ENCODE measurements around the gene PRELP. TPM values are rescaled to one million over a fixed set of nuclear protein-coding genes. Genes with fewer than 3 reads are reported as not detected.

PRELP gene
- total and polyA plus RNA-seq, 9 donors, result 40.9 to 185 (median 97.8) TPM

DNA sequence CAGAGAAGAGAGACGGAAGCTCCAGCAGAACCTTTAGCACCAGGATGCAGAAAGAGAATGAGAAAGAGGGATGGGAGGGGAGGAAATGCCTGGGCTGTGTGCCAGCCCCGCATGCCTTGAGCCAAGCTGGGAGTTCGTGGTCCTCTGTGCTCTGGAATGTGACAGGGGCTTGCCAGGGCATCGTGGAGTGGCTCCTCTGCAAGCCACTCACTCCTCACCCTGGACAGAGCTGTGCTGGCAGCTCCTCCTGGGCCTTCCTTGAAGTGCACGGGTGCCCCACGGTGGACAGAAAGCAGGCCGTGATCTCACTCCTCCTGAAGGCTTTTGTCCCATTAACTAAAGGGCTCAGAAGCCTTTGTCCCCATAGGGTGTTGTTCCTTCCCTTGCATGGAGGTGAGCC, 34.8 kb upstream of the PRELP start:
- 6 to 11% (median 11%) methylated on average over 7 of the region's 7 CpGs for WGBS, 3 donors
- intact Hi-C loops (cut with DNase I), result loop anchor here in 3 of 4 donors (5.0 to 10.0 kb wide), 5 partner anchors 37 to 166 kb away; partner anchors contain the start of gene PRELP (in 2 of the 3)
- peaks cover 12% of the 10 kb centered on the region for H3K4me1 ChIP-seq (ENCODE audit: insufficient read depth)
- TF ChIP-seq CTCF (IDR thresholded peaks at IDR 0.05), result peak; percentile 52 to 77 (median 74)
- TF ChIP-seq EP300 (IDR thresholded peaks at IDR 0.05), result no peak
- no peak for TF ChIP-seq POLR2A (IDR thresholded peaks at IDR 0.05)
- H3K27ac ChIP-seq, result peak overlapping the region; percentile 72 to 81
- H3K36me3 ChIP-seq, result no peaks in the 10 kb centered on the region
- peak; percentile 77 to 86 (median 85) for DNase-seq
- no peaks in the 10 kb centered on the region for H3K27me3 ChIP-seq
- no peak overlapping the region for H3K4me3 ChIP-seq
- H3K9me3 ChIP-seq, result no peaks in the 10 kb centered on the region

GRCh38 chr1:203441766-203442165, 33.8 kb upstream of the PRELP start:
- 69 to 79% (median 76%) methylated on average over 9 of the region's 9 CpGs for WGBS, 3 donors
- DNase-seq, result no peak
- intact Hi-C loops (cut with DNase I), result loop anchor here in 3 of 4 donors (5.0 to 10.0 kb wide), 5 partner anchors 36 to 167 kb away; partner anchors contain the start of gene PRELP (in 2 of the 3)
- Histone ChIP-seq H3K4me3 (no peak overlapping the region), H3K36me3 (no peaks in the 10 kb centered on the region), H3K9me3 (no peaks in the 10 kb centered on the region), H3K4me1 (ENCODE audit: insufficient read depth) (peaks cover 12% of the 10 kb centered on the region), H3K27me3 (no peaks in the 10 kb centered on the region), H3K27ac (peak overlapping the region; percentile 72 to 81)
- TF ChIP-seq CTCF (IDR thresholded peaks at IDR 0.05) (no peak), EP300 (IDR thresholded peaks at IDR 0.05) (no peak), POLR2A (IDR thresholded peaks at IDR 0.05) (no peak)

DNA sequence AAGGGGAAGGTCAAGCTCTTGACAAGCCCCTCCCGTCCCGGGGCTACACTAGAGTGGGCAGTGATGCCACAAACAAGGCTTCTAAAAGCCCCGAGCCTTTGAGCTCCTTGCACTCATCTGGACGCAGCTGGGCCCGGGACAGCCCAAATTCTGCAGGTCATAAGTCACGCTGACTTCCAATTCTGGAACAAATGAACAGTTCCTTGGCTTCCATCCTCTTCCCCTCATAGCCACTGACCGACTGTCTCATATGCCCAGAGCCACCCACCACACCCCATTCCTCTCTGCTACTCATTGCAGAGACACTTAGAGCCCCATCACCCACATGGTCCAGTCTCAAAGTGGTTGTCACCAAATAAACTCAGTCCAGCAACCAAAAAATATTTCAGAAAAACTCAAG, 32.8 kb upstream of the PRELP start:
- intact Hi-C loops (cut with DNase I), result loop anchor here in 3 of 4 donors (5.0 to 10.0 kb wide), 5 partner anchors 34 to 168 kb away; partner anchors contain the start of gene PRELP (in 2 of the 3)
- Histone ChIP-seq H3K36me3 (no peaks in the 10 kb centered on the region), H3K27ac (peak overlapping the region; percentile 72 to 81), H3K27me3 (no peaks in the 10 kb centered on the region), H3K4me1 (ENCODE audit: insufficient read depth) (peaks cover 12% of the 10 kb centered on the region), H3K9me3 (no peaks in the 10 kb centered on the region), H3K4me3 (no peak overlapping the region)
- WGBS, 3 donors, result 20 to 31% (median 24%) methylated on average over 7 of the region's 7 CpGs
- TF ChIP-seq CTCF (IDR thresholded peaks at IDR 0.05), result no peak
- TF ChIP-seq EP300 (IDR thresholded peaks at IDR 0.05), result no peak
- TF ChIP-seq POLR2A (IDR thresholded peaks at IDR 0.05), result no peak
- DNase-seq, result peak in 2 of 5 donors; percentile 41 to 44

- Histone ChIP-seq H3K9me3 (no peaks in the 10 kb centered on the region), H3K4me1 (ENCODE audit: insufficient read depth) (peaks cover 15% of the 10 kb centered on the region), H3K36me3 (no peaks in the 10 kb centered on the region), H3K27ac (no peak overlapping the region), H3K4me3 (no peak overlapping the region), H3K27me3 (no peaks in the 10 kb centered on the region)
- WGBS, 3 donors, result 89 to 97% (median 91%) methylated on average over 2 of the region's 2 CpGs
- no peak for TF ChIP-seq CTCF (IDR thresholded peaks at IDR 0.05)
- no peak for TF ChIP-seq EP300 (IDR thresholded peaks at IDR 0.05)
- no peak for TF ChIP-seq POLR2A (IDR thresholded peaks at IDR 0.05)
- intact Hi-C loops (cut with DNase I), result loop anchor here in 3 of 4 donors (5.0 to 10.0 kb wide), 5 partner anchors 34 to 168 kb away; partner anchors contain the start of gene PRELP (in 2 of the 3)
- no peak for DNase-seq
These were observed 32.3 kb upstream of the PRELP start for GRCh38 chr1:203443296-203443695.
